HG02840 (cell line): ENCODE results near the gene MAP3K3.

ENCODE experiments used
- ATAC-seq: cut with Tn5 transposase; IDR thresholded peaks from one replicate; pipeline ENCODE4 v1.9.1; 2021; ENCODE audit warnings: mild to moderate bottlenecking, moderate library complexity, moderate number of reproducible peaks; ENCODE audit not compliant: unreplicated experiment, low FRiP score

The MAP3K3 gene

DNA sequence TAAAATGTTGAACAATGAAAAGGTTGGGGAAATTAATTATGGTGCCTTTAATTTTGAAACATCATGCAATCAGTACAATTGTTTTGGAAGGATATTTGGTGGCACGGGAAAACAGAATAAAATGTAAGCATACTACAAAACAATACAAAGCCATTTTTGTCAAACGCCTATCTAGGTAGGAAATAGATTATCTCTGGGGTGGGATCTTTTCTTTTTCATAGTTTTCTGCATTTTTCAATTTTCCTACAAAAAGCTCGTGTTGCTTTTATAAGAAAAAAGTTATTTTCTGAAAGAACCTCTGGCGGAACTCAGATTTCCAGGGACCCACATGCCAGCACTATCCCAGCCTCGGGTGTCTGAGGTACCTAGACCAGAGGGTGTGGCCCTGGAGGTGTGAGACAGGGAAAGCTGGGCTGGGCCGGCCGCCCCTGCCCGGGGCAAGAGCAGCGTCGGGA, 961 bp upstream of the MAP3K3 start:
- no peak for ATAC-seq

DNA sequence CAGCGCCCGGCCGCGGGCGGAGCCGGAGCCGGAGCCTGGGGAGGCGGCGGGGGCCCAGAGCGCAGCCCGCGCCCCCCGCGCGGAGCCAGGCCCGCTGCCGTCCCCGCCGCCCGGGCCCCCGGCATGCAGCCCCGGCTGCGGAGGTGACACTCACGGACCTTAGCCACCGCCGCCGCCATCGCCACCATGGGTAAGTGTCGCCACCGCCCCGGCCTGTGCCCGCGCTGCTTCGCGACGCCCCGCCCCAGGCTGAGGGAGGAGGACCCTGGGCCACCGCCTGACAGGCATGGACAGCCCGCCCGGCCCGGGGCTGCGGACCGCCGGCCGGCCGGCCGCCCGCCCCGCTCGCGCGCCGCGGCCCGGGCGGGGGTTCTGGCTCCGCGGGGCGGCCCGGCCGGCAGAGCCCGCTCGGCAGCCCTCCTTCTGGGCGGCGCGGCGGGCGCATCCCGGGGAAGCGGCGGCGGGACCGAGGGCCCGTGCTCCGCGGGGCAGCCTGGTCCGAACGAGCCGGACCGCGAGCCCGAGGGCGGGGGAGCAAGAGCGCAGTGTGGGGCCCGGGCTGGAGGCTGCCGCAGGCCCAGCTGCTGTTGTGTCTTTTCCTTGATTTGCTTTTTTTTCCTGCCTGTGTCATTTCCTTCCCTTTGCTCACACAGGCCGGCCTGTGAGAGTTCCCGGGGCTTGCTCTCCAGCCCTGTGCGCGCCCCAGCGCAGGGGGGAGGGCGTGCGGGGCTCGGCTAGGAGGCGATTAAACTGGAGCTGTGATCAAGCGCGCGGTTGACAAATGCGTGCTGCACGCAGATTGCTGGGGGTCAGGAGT, 565 bp downstream of the MAP3K3 start:
- peak; percentile 30 for ATAC-seq

DNA sequence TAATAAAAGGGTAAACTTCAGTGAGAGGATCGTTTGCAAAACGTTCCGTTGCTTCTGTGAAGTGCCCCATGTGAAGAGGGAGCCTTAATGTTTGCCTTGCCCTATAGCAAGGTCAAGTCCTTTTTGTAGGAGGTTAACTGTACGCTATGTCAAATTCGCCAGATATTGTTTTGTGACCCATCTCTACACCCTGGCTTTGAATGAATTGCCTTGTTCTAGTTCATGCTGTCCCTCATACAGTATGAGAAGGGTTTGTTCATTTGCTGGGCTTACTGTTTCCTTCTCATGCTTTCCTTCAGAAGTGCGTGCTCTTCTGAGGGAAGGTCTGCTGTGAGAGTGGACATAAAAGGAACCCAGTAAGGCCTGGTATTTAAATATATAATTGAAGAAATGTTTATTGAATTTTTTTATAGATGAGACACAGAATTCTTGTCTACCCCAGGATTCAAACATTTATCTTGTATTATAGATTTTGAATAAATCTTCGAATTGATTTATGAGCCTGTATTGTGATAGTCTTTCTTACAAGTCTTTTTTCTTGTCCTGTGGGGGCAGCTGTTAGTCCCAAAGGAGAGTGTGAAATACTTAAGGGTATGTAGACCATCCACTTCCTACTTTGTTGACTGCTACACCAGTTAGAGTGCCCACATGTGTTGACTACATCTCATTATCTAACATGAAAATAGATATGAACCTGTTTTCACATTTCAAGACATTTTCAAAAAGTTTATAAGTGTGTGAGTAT, 1.7 kb downstream of the MAP3K3 start:
- ATAC-seq, result no peak

DNA sequence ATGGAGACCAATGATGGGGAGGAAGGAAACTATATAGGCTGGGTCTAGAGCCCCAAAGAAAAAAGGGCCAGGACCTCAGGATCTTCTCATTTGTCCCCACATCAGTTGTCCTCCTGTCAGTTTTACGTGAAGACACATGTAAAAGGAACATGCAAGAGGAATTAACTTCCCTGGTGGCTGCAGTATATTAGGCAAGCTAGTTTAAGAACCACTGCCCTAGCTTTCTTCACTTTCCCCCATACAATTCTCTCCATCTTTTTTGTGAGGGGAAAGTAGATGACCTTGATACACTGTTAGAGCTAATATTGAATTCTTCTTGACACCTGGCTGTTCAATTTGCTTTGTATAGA, 2.3 kb downstream of the MAP3K3 start:
- ATAC-seq, result no peak

DNA sequence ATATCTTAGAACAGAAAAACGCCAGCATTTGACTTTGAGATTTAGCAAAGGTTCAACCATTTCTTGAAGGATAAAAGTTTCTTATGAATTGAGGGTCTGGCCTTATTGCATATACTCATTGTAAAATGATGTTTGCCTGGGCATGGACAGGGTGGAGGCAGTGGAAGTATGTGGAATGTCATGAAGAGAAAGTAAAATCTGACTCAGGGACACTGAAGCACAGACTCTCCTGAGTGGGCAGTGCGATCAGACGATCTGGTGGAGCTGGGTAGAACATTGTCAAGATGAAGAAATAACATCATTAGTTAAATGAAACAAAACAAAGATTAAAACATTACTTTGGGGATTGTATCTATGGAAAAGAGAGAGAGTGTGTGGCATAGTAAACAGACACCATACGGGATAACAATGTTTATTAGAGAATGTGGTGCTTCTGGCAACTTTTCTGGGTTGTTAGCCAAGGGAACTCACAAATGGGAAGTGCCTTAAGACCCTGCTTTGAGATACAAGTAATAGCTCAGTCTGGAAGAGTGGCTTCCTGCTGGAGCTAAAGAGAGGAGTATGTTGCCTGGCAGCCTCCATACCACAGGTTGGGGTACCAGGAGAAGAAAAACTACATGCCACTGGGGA, 4.4 kb downstream of the MAP3K3 start:
- no peak for ATAC-seq

DNA sequence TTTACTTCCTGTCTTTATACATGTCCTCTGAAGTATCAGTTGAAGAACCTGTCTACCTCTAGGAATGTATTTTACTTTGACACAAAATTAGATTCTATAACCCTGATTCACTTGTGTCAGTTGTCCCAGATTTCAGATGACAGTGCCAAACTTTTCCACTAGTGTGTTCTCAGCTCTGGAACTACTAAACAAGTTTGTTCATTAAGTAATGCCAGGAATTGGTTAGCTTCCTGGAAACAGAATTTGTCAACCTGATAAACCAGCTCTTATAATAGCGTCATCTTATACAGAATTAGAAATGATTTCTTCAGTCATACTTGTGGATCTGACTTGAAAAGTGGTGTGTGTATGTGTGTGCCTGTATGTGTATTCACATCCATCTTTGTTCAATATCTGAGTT, 7.4 kb downstream of the MAP3K3 start:
- no peak for ATAC-seq

DNA sequence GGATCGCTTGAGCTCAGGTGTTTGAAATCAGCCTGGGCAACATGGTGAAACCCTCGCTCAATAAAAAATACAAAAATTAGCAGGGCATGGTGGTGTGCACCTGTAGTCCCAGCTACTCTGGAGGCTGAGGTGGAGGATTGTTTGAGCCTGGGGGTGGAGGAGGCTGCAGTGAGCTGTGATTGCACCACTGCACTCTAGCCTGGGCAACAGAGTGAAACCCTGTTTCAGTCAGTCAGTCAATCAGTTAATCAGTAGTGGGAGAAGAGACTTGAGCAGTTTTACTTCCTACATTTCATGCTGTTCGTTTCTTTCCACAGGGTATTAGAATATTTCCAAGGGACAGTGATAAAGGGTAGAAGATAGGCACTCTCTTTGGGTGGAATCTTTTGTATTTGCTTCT, 8.8 kb downstream of the MAP3K3 start:
- ATAC-seq, result no peak

DNA sequence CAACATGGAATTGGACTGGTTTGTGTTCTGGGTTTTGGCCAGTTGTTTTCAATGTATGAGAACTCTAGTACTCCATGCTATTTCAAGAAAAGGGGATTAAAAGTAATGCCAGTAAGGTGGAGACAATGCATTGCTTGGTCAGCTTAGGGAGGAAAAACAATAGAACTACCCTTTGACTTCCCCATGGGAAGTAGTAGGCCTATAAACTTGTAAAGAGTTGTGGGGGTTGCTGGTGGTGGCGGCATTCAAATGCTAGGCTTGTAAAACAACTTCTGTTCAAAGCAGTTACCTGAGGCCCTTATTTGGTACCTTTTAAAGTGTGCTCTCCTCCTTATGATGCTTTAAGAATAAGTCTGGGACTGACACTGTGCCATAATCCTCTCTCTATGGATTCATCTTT, 9.4 kb downstream of the MAP3K3 start:
- no peak for ATAC-seq

DNA sequence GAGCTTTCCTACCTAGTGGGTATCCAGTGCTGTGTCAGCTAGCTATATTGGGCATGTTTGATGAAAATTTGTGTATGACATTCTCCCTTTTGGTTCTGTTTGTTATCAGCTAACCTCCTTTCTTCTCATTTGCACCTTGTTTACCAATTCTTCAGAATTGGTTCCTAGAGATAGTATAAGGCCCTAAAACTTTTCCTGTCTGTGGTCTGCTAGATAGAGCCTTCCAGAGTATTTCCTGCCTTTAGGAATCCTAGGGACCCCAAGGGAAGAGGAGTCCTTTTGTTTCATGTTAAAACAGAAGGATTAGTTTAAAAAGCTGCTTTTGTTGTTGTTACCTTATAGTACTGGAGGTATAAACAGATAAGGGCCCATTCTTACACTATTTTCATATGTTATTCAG, 11.5 kb downstream of the MAP3K3 start:
- ATAC-seq, result no peak

DNA sequence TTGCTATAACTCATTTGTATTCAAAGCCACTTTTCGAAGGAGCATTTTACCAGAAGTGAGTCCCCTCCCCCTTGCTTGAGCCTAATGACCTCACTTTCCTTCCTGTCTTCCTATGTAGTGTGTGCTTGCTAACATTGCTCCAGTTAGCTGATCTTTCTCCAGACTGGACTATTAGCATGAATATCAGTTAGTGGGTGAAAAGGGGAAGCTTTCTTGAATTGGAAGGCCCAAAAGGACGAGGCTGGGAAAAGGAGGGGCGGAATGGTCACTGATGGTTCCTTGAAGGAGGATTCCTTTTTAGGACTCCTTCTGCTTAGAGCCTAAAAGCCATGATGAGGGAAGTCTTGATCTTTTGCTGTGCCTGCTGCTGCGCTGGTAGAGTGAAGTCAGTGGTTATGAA, 11.9 kb downstream of the MAP3K3 start:
- ATAC-seq, result no peak

DNA sequence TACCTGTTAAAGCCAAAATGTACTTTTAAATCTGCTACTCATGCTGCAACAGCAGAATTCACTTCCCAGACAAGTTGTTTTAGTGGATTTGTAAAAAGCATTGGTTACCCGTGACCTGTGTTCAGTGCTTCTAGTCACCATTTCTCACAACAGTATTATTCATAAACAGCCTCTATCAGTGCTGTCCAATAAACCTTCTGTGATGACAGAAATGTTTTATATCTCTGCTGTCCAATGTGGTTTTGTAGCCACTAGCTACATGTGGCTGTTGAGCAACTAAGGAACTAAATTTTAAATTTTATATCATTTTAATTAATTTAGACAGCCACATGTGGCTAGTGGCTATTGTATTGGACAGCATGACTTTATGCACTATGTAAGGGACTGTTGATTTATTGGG, 12.6 kb downstream of the MAP3K3 start:
- ATAC-seq, result no peak

DNA sequence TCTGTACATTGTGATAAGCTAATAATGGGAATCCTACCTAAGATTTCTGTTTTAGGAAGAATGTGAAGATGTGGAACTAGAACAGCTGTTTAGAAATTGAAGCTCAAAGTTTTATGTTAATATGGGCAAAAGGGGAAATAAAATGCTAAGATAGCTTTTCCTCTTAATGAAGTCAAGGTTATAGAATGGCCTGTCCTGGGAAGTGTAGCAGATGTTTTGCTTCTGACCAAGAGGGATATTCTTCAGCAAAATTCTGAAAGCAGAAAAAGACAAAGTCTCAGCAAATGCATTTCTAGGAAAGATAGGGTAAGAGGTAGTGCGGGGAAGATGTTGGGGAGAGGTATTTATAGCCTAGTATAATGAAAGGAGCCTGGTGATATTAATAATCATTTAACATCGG, 13.1 kb downstream of the MAP3K3 start:
- ATAC-seq, result no peak

DNA sequence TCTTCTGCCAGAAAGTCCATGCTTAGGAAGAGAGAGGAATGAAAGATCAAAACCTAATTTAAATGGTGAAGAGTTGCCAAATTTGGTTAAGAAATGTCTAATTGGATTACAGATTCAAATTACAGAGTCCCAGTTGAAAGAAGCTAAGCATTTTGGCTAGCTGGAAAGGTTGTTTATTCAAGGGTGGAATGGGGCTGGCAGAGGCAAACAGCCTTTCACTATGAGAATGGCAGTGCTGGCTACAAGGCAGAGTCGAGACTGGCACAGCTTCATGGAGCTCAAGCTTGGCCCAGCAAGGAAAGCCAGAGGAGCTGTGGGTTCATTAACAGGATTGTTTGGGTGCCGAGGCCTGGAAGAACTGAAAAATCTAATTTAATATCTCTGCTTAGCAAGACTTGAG, 13.6 kb downstream of the MAP3K3 start:
- ATAC-seq, result no peak

DNA sequence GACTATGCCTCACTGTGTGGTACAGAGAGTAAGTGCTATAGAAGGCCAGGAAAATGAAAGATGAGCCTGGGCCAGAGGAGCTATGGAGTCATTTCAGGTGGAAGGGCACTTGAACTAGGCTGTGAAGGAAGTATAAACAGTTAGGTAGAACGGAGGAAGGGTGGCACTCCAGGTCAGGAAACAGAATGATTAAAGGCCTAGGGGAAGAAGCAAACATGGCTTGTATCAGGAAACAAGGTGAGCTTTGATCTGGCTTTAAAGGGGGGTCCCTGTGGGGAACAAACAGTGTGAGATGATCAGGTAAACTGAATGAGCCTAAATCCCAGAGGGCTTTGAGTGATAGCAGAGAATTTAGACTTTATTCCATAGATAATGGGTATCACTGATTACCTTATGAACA, 16.9 kb downstream of the MAP3K3 start:
- no peak for ATAC-seq

DNA sequence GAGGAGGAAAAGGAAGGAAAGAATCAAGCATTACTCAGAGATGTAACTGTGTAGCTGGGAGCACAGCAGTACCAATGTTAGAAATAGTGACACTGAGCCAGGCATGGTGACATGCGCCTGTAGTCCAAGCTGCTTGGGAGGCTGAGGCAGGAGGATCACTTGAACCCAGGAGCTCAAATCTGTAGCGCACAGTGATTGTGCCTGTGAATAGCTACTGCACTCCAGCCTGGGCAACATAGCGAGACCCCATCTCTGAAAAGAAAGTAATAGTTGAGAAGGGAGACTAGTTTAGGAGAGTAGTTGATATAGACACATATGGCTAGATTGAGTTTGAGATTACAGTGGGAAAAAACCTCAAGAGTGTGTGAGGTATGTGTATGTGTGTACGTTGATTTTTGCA, 17.8 kb downstream of the MAP3K3 start:
- ATAC-seq, result no peak

DNA sequence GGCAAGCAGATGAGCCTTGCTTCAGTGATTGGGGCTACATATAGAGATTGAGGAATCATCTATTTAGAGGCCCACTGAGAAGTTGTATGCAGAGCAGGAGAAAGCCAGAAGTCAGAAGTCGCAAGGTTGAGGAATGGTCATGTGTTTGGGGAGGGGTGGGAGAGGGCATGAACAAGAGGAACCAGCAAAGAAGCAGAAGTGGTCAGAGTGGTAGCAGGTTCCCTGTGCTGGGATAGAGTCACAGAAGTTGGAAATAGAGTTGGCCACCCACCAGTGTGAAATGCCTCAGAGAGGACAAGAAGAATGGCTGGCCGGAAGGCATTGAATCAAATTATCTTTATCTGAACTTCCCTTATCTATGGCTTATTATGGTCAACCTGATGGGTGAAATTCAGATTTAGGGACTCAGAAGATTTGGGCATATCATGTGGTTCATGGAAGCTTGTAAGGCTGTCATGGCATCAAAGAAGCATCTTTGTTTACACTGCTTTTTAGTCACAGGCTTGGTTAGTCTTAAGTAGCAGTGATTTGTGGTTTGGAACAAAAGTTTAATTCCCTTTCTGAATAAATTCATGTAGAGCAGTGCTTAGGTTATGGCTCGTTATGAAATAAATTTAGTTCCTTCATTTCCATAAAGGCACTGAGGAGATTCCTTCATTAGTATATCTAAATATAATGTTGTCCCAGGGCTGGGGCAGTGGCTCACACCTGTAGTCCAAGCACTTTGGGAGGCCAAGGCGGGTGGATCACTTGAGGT, 19.7 kb downstream of the MAP3K3 start:
- no peak for ATAC-seq

DNA sequence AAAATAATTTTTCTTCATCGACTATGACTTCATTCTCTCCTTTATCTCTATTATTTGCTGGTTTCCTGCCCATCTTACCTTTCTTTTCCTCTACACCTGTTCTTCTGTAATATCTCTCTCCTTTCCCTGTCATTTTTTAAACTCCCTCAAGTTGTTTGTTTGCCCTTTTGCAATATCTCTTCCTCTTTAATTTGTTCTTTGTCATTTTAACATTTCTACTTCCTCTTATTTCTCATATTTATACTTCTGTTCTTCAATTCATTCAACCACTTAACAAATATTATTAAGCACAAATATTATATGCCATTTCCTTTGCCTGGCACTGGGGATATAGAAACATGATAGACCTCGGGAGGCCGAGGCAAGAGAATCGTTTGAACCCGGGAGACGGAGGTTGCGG, 22.6 kb downstream of the MAP3K3 start:
- no peak for ATAC-seq

DNA sequence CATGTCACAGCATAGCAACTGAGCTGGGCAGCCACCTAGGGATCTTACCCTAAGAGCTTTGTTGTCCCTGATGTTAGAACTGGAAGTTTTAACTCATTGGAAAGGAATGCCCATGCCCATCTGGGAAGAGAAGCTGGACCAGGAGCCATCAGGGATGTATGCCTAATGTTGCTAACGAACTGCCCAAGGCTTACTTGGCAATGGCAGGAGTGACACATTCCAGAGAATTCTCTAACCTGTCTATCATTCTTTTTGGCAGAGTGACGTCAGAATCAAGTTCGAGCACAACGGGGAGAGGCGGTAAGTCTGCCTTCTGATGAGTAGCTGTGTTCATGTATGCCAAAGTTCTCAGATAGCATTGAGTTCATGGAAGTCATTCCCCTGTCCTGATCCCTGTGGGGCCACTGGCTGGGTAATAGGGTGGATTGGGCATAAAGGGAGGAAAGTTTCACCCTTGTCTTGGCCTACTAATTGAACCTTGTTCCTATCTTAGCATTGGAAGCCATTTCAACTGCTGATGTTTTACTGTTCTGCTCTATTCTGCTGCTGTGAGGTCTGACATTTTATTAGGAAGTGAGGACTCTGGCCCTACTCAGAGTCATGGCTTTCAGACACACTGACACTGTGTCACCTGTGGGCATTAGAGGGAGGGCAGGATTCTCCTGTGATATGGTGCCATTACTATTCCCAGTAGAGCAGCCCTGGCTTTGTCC, 23.7 kb downstream of the MAP3K3 start:
- ATAC-seq, result peak; percentile 47

DNA sequence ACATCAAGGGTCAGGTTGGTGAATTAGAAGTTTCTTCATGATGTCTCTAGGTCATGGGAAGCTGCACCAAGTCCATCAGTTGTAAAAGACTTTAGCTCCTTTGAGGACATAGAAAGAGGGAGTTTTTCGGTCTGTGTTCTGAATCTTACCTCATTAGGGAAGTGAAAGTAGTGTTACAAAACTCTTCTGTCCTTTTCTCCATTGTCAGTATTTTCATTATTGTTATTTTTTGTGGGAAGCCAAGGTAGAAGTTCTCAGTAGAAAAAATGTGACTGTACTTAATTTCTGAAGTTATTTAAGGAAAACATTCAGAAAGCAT, 24.2 kb downstream of the MAP3K3 start:
- peak; percentile 61 for ATAC-seq

DNA sequence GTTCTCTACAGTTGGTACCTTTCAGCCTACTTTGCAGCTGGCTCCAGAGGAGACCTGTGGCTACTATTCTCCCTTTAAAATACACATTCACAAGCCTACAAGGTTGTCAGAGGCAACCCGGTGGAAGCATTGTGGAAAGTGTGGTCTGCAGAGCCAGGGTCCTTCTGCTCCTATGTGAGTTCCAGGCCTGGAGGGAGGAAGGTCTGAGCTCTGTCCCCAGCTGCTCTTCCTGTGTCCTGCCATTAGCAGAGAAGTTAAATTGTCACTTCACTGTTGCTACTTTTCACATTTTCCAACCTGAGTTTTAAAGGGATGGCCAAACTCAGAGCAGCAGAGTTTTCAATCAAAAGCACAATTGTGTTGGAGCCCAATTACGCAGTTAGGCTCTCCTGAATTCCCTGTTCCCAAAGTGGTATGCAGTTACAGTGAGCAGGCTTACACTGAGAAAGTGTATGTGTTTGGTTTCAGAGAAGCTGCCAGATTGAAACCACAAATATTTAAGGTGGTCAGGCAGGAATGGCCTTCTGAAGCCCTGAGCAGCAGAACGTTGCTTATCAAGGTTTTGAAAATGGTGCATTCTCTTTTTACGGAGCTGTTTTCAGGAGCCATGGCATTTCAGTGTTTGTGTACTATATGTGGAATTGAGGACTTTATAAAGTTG, 25.0 kb downstream of the MAP3K3 start:
- no peak for ATAC-seq
